ENCODE results near the gene TNNI2. TPM values are rescaled to one million over a fixed set of nuclear protein-coding genes. Genes with fewer than 3 reads are reported as not detected.

TNNI2 gene
- total RNA-seq, 4 donors from 2014 or later: 1.0 TPM; not detected in 3

GRCh38 chr11:1821562-1821961, 17.2 kb upstream of the TNNI2 start:
- H3K4me1 ChIP-seq: peaks cover 0 to 1% (median 0%) of the 10 kb centered on the region in 3 donors
- H3K4me3 ChIP-seq: no peak overlapping the region
- H3K27ac ChIP-seq: no peak overlapping the region
- no peak for ATAC-seq
- H3K9me3 ChIP-seq: peaks cover 0 to 28% (median 0%) of the 10 kb centered on the region in 3 donors
- peaks cover 21% of the 10 kb centered on the region for H3K27me3 ChIP-seq
- no peak for TF ChIP-seq POLR2AphosphoS5 (IDR thresholded peaks at IDR 0.05)
- TF ChIP-seq EP300 (IDR thresholded peaks at IDR 0.05): no peak
- no peak for TF ChIP-seq POLR2A (IDR thresholded peaks at IDR 0.05)
- TF ChIP-seq, protein P1, sequence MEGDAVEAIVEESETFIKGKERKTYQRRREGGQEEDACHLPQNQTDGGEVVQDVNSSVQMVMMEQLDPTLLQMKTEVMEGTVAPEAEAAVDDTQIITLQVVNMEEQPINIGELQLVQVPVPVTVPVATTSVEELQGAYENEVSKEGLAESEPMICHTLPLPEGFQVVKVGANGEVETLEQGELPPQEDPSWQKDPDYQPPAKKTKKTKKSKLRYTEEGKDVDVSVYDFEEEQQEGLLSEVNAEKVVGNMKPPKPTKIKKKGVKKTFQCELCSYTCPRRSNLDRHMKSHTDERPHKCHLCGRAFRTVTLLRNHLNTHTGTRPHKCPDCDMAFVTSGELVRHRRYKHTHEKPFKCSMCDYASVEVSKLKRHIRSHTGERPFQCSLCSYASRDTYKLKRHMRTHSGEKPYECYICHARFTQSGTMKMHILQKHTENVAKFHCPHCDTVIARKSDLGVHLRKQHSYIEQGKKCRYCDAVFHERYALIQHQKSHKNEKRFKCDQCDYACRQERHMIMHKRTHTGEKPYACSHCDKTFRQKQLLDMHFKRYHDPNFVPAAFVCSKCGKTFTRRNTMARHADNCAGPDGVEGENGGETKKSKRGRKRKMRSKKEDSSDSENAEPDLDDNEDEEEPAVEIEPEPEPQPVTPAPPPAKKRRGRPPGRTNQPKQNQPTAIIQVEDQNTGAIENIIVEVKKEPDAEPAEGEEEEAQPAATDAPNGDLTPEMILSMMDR (IDR thresholded peaks at IDR 0.05): no peak
- no peaks in the 10 kb centered on the region for H3K36me3 ChIP-seq

GRCh38 chr11:1822648-1823375, 16.0 kb upstream of the TNNI2 start:
- Histone ChIP-seq H3K36me3 (no peaks in the 10 kb centered on the region), H3K9me3 (peaks cover 0 to 22% (median 0%) of the 10 kb centered on the region in 3 donors), H3K4me3 (no peak overlapping the region), H3K27me3 (peaks cover 30% of the 10 kb centered on the region), H3K4me1 (peaks cover 0 to 13% (median 0%) of the 10 kb centered on the region in 3 donors), H3K27ac (no peak overlapping the region)
- WGBS, 2 donors (ENCODE audit: low coverage in 1 of 2): no CpG with 5 or more reads among the region's 8 CpGs
- no peak for TF ChIP-seq POLR2AphosphoS5 (IDR thresholded peaks at IDR 0.05)
- TF ChIP-seq, protein P1 (IDR thresholded peaks at IDR 0.05): no peak
- no peak for TF ChIP-seq EP300 (IDR thresholded peaks at IDR 0.05)
- TF ChIP-seq POLR2A (IDR thresholded peaks at IDR 0.05): no peak
- ATAC-seq: no peak

DNA sequence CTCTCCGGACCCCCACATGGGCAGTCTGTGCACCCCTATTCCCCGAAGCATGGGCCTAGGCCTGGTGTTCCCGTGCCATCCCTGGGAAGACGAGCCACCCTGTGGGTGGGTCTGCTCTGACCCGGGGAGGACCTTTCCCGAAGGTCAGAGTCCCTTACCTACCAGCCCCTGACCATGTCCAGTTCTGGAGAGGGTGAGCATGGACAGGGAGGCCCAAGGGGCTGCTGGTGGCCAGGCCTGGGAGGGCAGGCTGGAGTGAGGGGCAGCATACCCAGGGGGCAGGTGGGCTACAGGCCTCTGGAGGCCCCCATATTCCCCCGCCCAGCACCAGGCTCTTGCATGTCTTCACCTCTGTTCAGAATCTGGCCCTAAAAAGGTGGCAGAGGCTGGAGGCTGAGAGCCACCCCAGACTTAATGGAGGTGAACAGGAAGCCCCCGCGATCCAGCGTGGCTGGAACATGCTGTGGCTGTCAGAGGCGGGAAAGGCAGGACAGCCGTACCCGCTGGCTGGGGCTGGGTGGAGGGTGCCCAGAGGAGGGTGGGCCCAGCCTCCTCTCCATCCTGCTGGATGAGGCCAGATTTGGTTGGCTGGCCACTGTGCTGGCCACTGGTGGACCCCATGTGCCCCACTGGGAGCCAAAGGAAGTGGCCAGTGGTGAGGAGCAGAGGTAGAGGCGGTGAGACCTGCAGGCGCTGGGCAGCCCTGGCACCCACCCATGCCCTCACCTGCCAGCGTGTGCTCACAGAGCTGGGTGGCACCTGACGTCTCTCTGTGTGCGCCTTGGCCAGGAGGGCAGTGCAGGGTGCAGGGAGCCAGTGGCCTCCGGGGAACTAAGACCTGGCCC, 15.2 kb upstream of the TNNI2 start:
- no peak for TF ChIP-seq EP300 (IDR thresholded peaks at IDR 0.05)
- no peak for TF ChIP-seq POLR2AphosphoS5 (IDR thresholded peaks at IDR 0.05)
- TF ChIP-seq, protein P1 (IDR thresholded peaks at IDR 0.05): no peak
- H3K36me3 ChIP-seq: no peaks in the 10 kb centered on the region
- WGBS, 2 donors (ENCODE audit: low coverage in 1 of 2): no CpG with 5 or more reads among the region's 19 CpGs
- H3K4me1 ChIP-seq: peaks cover 0 to 13% (median 0%) of the 10 kb centered on the region in 3 donors
- ATAC-seq: no peak
- H3K9me3 ChIP-seq: peaks cover 0 to 14% (median 0%) of the 10 kb centered on the region in 3 donors
- H3K27ac ChIP-seq: no peak overlapping the region
- peaks cover 31% of the 10 kb centered on the region for H3K27me3 ChIP-seq
- H3K4me3 ChIP-seq: no peak overlapping the region

DNA sequence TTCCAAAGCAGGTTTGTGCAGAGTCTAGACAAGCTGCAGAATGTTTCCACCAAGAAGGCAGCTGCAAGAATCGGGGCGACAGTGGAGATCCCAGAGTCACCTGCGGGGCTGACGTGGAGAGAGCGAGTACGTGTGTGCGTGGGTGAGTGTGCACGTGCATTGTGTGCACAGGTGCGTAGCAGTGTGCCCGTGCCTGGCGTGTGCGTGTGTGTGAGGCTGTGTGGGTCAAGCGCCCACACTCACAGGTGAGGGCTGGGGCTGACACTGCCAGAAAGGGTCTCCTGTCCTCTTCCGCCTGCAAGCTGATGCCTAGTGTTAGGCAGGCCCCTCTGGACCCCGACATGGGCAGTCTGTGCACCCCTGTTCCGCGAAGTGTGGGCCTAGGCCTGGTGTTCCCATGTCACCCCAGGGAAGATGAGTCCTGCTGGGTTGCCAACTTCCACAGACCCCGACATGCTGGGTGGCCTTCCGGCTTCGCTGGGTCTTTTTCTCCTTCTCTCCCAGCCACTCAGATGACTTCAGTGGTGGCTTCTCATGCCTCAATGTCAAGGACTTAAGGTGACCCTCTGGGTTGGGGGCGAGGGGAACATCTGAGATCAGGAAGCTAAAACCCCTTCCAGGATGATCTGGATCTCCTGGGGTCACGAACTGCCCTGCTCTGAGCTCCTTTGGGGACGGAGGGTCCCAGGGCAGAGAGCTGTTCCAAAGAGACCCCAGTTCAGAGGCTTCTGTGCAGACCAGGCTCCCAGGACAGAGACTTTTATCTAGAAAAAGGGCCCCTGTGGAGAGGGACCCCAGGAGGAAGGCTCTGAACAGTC, 14.4 kb upstream of the TNNI2 start:
- Histone ChIP-seq H3K27ac (no peak overlapping the region), H3K9me3 (peaks cover 0 to 6% (median 0%) of the 10 kb centered on the region in 3 donors), H3K27me3 (peaks cover 39% of the 10 kb centered on the region), H3K4me1 (peaks cover 0 to 13% (median 0%) of the 10 kb centered on the region in 3 donors), H3K4me3 (no peak overlapping the region), H3K36me3 (no peaks in the 10 kb centered on the region)
- no peak for ATAC-seq
- 88 to 95% methylated on average over 7 to 11 of the region's 23 CpGs for WGBS, 2 donors (ENCODE audit: low coverage in 1 of 2)
- no peak for TF ChIP-seq POLR2A (IDR thresholded peaks at IDR 0.05)

Measured in gastroesophageal sphincter (tissue), 4 donors.